ENCODE measurements around the gene CHRM4.

CHRM4 gene

GRCh38 chr11:46387919-46388618 lies 3.5 kb downstream of the CHRM4 start:
- H3K4me3 ChIP-seq (ENCODE audit: low read depth, low read length), result no peak overlapping the region
- DNase-seq (ENCODE audit: low read depth), result no peak
- TF ChIP-seq, protein P1, sequence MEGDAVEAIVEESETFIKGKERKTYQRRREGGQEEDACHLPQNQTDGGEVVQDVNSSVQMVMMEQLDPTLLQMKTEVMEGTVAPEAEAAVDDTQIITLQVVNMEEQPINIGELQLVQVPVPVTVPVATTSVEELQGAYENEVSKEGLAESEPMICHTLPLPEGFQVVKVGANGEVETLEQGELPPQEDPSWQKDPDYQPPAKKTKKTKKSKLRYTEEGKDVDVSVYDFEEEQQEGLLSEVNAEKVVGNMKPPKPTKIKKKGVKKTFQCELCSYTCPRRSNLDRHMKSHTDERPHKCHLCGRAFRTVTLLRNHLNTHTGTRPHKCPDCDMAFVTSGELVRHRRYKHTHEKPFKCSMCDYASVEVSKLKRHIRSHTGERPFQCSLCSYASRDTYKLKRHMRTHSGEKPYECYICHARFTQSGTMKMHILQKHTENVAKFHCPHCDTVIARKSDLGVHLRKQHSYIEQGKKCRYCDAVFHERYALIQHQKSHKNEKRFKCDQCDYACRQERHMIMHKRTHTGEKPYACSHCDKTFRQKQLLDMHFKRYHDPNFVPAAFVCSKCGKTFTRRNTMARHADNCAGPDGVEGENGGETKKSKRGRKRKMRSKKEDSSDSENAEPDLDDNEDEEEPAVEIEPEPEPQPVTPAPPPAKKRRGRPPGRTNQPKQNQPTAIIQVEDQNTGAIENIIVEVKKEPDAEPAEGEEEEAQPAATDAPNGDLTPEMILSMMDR (IDR thresholded peaks at IDR 0.05; ENCODE audit: control insufficient read depth, extremely low read depth, insufficient read depth), result no peak

DNA sequence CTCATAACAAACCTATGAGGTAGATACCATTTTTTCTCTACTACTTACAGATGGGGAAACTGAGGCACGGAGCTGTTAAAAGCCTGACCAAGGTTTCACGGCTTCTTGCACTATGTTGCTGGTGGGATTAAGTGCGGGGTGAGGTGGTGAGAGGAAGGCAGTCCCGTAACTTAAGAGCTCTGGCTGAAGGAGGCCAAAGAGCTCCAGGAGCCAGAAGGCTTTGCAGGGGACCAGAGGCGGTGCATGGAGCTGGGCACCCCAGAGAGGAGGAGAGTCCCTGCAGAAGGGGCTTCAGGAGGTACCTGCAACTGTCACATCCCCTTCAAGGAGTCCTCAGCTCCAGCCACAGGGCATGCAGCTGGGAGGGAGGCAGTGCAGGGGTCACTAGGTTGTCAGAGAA lies 4.1 kb downstream of the CHRM4 start:
- no peak for DNase-seq (ENCODE audit: low read depth)
- TF ChIP-seq, protein P1 (IDR thresholded peaks at IDR 0.05; ENCODE audit: control insufficient read depth, extremely low read depth, insufficient read depth), result no peak
- no peak overlapping the region for H3K4me3 ChIP-seq (ENCODE audit: low read depth, low read length)

- DNase-seq (ENCODE audit: low read depth), result no peak
- H3K4me3 ChIP-seq (ENCODE audit: low read depth, low read length), result no peak overlapping the region
- TF ChIP-seq, protein P1 (IDR thresholded peaks at IDR 0.05; ENCODE audit: control insufficient read depth, extremely low read depth, insufficient read depth), result no peak
These were observed 4.9 kb downstream of the CHRM4 start for GRCh38 chr11:46386674-46387073.

- TF ChIP-seq, protein P1 (IDR thresholded peaks at IDR 0.05; ENCODE audit: control insufficient read depth, extremely low read depth, insufficient read depth), result no peak
- DNase-seq (ENCODE audit: low read depth), result no peak
- H3K4me3 ChIP-seq (ENCODE audit: low read depth, low read length), result no peak overlapping the region
These were observed 5.5 kb downstream of the CHRM4 start for GRCh38 chr11:46386005-46386578.

- TF ChIP-seq, protein P1 (IDR thresholded peaks at IDR 0.05; ENCODE audit: control insufficient read depth, extremely low read depth, insufficient read depth), result no peak
- no peak for DNase-seq (ENCODE audit: low read depth)
- no peak overlapping the region for H3K4me3 ChIP-seq (ENCODE audit: low read depth, low read length)
These were observed 6.2 kb downstream of the CHRM4 start for GRCh38 chr11:46385169-46386004.

DNA sequence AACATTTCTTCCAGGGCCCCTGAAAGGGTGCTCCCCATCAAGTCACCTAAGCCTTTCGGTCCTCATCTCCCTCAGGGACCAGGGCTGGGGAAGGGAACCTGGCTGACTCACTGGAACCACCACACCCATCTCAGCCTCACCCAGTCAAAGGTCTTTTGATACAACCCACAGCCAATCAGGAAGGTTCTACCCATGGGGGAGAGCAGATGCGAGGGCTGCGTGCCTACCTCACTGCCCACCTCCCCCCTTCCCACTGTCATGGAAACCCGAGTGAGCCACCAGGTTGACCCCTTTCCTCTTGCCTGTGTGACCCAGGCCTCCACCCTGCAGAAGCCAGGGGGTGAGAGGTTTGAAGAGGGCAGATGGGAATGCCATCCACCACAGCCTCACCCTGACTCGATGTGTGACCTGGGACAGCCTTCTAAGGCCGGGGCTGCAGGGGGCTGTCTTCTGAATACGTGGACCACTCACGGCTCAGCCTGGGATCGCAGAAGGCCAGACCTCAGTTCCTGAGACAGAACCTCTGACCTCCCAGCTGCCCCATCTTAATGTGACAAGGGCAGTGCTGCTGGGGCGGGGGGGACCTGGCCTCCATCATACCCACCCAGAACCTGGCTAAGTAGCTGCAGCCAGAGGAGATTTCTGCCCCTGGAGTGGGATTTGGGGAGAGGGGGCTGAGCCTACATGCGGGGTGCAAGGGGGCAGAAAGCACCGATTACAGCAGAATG lies 7.4 kb downstream of the CHRM4 start:
- TF ChIP-seq, protein P1 (IDR thresholded peaks at IDR 0.05; ENCODE audit: control insufficient read depth, extremely low read depth, insufficient read depth), result no peak
- DNase-seq (ENCODE audit: low read depth), result no peak
- H3K4me3 ChIP-seq (ENCODE audit: low read depth, low read length), result no peak overlapping the region
